Activated CD8-positive, alpha-beta T cell treated with anti-CD3 and anti-CD28 coated beads for 36 hours (primary cell): Measurements from ENCODE around the gene LCA5L. TPM values are rescaled to one million over a fixed set of nuclear protein-coding genes. Genes with fewer than 3 reads are reported as not detected.

Experiments used
- ATAC-seq: fragments of 200-7000 bp; cut with Tn5 transposase; one replicate; pipeline ENCODE4 v1.10.0; 2021; ENCODE audit warnings: mild to moderate bottlenecking, moderate library complexity
- CTCF ChIA-PET: fragments of 350-600 bp; sonication (Branson Sonifier 250); formaldehyde crosslinking; loops from one replicate; lab custom pipeline; 2021; ENCODE audit warnings: antibody characterized with exemption; lab: Charles Lee
- POLR2A ChIA-PET: fragments of 350-600 bp; sonication (Branson Sonifier 250); formaldehyde crosslinking; loops from one replicate; lab custom pipeline; 2021; ENCODE audit warnings: antibody characterized with exemption; lab: Charles Lee
- DNase-seq: peaks from one replicate; pipeline ENCODE4 v3.0.0-alpha.2; 2020
- H3K27ac Mint-ChIP-seq: one replicate; pipeline ENCODE4 v1.8.0; 2021; ENCODE audit warnings: mild to moderate bottlenecking, mixed read lengths
- H3K27me3 Mint-ChIP-seq: one replicate; pipeline ENCODE4 v1.8.0; 2021; ENCODE audit warnings: mixed read lengths
- H3K36me3 Mint-ChIP-seq: one replicate; pipeline ENCODE4 v1.8.0; 2021; ENCODE audit warnings: low read depth, mixed read lengths
- H3K4me1 Mint-ChIP-seq: one replicate; pipeline ENCODE4 v1.8.0; 2021; ENCODE audit warnings: low read depth, mixed read lengths
- H3K4me3 Mint-ChIP-seq: one replicate; pipeline ENCODE4 v1.8.0; 2021; ENCODE audit warnings: mild to moderate bottlenecking, moderate library complexity, mixed read lengths
- H3K9me3 Mint-ChIP-seq: one replicate; pipeline ENCODE4 v1.8.0; 2021; ENCODE audit warnings: mixed read lengths
- intact Hi-C: fragments of 100-400 bp; cut with micrococcal nuclease; formaldehyde crosslinking; loops from one replicate; pipeline ENCODE4 v1.10.0; 2022
- total RNA-seq, 2 experiments: library from RNA; stranded (reverse); gene quantifications; one replicate each; pipeline ENCODE4 v1.2.3, GENCODE V29; 2021
- TF ChIP-seq, protein P1 (sequence below): fragments of 200-600 bp; IDR thresholded peaks from one replicate; pipeline ENCODE4 v1.8.0; 2022; ENCODE audit warnings: antibody characterized with exemption, mild to moderate bottlenecking

Gene LCA5L
- total RNA-seq, 2 experiments from 2014 or later = 0.36 TPM; not detected in 1

DNA sequence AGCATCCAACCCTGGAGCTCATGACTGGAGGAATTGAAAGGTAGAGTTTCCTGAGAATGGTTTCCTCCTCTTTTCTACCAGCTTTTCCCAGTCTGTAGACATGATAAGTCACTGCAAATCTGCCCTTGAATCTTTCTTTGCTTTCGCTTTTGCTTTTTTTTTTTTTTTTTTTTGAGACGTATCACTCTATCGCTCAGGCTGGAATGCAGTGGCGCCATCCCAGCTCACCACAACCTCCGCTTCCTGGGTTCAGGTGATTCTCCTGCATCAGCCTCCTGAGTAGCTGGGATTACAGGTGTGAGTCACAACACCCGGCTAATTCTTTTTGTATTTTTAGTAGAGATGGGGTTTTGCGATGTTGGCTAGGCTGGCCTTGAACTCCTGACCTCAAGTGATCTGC is 1.7 kb upstream of the LCA5L start:
- no peaks in the 10 kb centered on the region for H3K9me3 Mint-ChIP-seq
- H3K4me3 Mint-ChIP-seq = no peak overlapping the region
- ChIA-PET POLR2A (no interaction called here), CTCF (no interaction called here)
- H3K27ac Mint-ChIP-seq = no peak overlapping the region
- DNase-seq (no peak), ATAC-seq (no peak)
- no peaks in the 10 kb centered on the region for H3K36me3 Mint-ChIP-seq
- H3K4me1 Mint-ChIP-seq = peaks cover 9% of the 10 kb centered on the region
- TF ChIP-seq, protein P1, sequence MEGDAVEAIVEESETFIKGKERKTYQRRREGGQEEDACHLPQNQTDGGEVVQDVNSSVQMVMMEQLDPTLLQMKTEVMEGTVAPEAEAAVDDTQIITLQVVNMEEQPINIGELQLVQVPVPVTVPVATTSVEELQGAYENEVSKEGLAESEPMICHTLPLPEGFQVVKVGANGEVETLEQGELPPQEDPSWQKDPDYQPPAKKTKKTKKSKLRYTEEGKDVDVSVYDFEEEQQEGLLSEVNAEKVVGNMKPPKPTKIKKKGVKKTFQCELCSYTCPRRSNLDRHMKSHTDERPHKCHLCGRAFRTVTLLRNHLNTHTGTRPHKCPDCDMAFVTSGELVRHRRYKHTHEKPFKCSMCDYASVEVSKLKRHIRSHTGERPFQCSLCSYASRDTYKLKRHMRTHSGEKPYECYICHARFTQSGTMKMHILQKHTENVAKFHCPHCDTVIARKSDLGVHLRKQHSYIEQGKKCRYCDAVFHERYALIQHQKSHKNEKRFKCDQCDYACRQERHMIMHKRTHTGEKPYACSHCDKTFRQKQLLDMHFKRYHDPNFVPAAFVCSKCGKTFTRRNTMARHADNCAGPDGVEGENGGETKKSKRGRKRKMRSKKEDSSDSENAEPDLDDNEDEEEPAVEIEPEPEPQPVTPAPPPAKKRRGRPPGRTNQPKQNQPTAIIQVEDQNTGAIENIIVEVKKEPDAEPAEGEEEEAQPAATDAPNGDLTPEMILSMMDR = no peak
- intact Hi-C loops = no loop called here
- peaks cover 8% of the 10 kb centered on the region for H3K27me3 Mint-ChIP-seq

DNA sequence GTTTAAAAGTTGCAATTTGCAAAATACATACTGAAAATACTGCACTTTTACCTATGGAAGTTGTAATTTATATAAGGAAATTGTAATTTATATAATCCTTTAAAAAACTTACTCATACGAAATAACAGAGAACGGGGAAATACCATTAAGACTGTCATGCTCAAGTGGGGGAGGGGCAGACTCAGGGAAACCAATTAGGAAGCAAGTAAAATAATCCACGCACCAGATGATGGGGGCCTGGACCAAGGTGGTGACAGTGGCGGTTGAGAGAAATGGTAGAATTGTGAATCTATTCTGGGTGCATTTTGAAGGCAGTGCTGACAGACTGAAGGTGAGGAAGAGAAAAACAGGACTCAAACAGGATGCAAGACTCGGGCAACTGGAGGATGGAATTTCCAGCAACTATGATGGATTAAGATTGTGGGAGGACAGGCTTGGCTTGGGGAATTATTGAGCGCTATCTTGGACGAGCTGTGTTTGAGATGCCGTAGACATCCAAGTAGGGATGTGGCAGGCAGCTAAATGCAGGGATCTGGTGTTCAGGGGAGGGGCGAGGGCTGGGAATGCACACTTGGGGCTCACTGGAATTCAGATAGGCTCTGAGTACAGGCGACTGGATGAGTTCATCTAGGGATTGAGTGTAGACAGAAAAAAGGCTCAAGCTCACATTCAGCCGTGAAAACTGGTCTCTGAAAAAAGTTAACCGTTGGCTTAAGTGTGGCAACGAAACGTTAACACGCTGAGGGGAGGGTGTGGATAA is 977 bp downstream of the LCA5L start:
- Mint-ChIP-seq H3K9me3 (no peaks in the 10 kb centered on the region), H3K27ac (peak overlapping the region; percentile 64), H3K4me1 (peaks cover 9% of the 10 kb centered on the region), H3K4me3 (peak overlapping the region; percentile 81), H3K36me3 (no peaks in the 10 kb centered on the region), H3K27me3 (peaks cover 14% of the 10 kb centered on the region)
- intact Hi-C loops = no loop called here
- ATAC-seq (no peak), DNase-seq (peak; percentile 12)
- TF ChIP-seq, protein P1 = no peak
- ChIA-PET POLR2A (no interaction called here), CTCF (interaction anchor here (1.1 to 1.8 kb wide), 3 partner anchors 33 to 64 kb away, joined by 3 to 5 read pairs (median 3); a partner anchor contains a TSS)

DNA sequence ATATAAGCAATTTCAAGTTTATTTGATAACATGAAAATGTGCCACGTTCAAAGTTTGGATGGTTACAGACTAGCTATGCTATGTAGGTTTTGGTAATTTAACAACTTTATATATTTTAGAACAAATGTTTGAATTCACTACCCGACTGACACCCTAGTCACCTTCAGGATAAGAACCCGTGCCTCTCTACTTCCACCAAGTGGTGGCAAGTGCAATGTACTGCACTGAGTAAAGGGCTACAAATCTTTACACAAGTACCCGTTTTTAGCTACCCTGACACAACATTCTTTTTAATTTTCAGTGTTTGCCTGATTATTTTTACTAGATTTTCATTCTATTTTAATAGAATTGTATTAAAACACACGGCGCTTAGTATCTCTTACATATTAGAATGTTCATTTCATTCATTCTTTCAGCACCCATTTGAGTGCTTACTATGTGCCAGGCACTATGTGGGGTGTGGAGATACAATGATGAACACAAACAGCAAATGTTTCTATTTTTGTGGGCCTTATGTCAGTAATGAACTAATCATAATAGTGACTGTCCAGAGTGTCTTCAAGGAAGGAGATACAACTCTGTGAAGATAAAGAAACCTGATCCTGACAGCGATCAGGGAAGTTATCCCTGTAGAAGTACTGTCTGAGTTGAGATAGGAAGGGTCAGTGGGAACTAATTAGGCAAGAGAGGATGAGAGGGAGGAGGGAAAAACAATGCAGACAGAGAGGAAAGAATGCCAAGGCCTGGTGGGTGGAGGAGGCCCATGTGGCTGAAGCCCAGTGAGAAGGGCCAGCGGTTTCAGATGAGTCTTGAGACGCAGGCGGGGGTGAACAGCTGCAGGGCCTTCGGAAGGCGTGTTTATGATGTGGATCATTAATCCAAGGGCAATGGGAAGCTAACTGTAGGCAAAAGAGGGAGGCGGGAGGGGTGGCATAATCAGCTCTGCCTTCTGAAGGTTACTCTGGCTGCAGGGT is 3.8 kb downstream of the LCA5L start:
- H3K4me1 Mint-ChIP-seq = peaks cover 9% of the 10 kb centered on the region
- ChIA-PET POLR2A (interaction anchor here (1.4 kb wide), 1 partner anchor 128 kb away, joined by 5 read pairs; no protein-coding TSS in a partner anchor), CTCF (interaction anchor here (0.6 to 3.7 kb wide), 27 partner anchors 8 to 936 kb away, joined by 3 to 31 read pairs (median 4); partner anchors contain the start of gene HMGN1)
- peaks cover 20% of the 10 kb centered on the region for H3K27me3 Mint-ChIP-seq
- no peak overlapping the region for H3K4me3 Mint-ChIP-seq
- no peaks in the 10 kb centered on the region for H3K9me3 Mint-ChIP-seq
- TF ChIP-seq, protein P1 = peak; percentile 72
- H3K36me3 Mint-ChIP-seq = no peaks in the 10 kb centered on the region
- intact Hi-C loops = no loop called here
- DNase-seq (peak; percentile 46), ATAC-seq (peak; percentile 47)
- H3K27ac Mint-ChIP-seq = no peak overlapping the region

DNA sequence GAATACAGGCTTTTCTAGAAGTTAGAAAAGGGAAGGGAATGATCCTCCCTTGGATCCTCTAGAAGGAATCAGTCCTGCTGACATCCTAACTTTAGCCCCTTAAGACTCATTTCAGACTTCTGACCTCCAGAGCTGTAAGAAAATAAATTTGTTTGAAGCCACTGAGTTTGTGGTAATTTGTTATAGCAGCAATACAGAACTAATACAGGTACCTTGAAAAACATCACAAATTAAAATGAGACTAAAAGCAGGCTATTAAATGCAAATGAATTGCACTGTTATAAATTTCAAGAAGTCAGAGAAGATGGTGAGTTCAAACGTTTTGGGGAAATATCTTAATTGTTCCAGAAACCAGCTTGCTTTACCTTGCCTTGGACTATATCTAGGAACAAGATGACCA is 6.3 kb downstream of the LCA5L start:
- peaks cover 20% of the 10 kb centered on the region for H3K27me3 Mint-ChIP-seq
- POLR2A ChIA-PET = no interaction called here
- H3K4me3 Mint-ChIP-seq = no peak overlapping the region
- intact Hi-C loops = no loop called here
- no peaks in the 10 kb centered on the region for H3K4me1 Mint-ChIP-seq
- H3K36me3 Mint-ChIP-seq = no peaks in the 10 kb centered on the region
- H3K9me3 Mint-ChIP-seq = no peaks in the 10 kb centered on the region
- H3K27ac Mint-ChIP-seq = no peak overlapping the region
- CTCF ChIA-PET = interaction anchor here (1.0 kb wide), 1 partner anchor 17 kb away, joined by 3 read pairs; no protein-coding TSS in a partner anchor
- ATAC-seq (no peak), DNase-seq (no peak)
- TF ChIP-seq, protein P1 = no peak
